ENCODE results near the gene NXN.

GRCh38 chr17:945672-946071, 33.9 kb downstream of the NXN start:
- no peak for TF ChIP-seq EZH2 (IDR thresholded peaks at IDR 0.05; ENCODE audit: insufficient read depth, poor library complexity, severe bottlenecking)
- no peak for TF ChIP-seq EZH2phosphoT487 (IDR thresholded peaks at IDR 0.05; ENCODE audit: insufficient read depth, low read depth)

Data from GM23248 (cell line).